Urothelium cell line (cell line): ENCODE data around the gene OXER1.
"Not testable (repeated sequence)": the region's sequence is repeated elsewhere in the genome, so short reads cannot be mapped to it uniquely, and the experiment has no call there.

Experiments used
- DNase-seq: peaks from one replicate; pipeline ENCODE4 v3.0.0; 2011; ENCODE audit warnings: low spot score, mixed read lengths
- FAIRE-seq: peaks from 2 replicates; lab custom pipeline; 2011; peaks lifted over from hg19 to GRCh38; lab: Jason Lieb, UNC

Gene OXER1

DNA sequence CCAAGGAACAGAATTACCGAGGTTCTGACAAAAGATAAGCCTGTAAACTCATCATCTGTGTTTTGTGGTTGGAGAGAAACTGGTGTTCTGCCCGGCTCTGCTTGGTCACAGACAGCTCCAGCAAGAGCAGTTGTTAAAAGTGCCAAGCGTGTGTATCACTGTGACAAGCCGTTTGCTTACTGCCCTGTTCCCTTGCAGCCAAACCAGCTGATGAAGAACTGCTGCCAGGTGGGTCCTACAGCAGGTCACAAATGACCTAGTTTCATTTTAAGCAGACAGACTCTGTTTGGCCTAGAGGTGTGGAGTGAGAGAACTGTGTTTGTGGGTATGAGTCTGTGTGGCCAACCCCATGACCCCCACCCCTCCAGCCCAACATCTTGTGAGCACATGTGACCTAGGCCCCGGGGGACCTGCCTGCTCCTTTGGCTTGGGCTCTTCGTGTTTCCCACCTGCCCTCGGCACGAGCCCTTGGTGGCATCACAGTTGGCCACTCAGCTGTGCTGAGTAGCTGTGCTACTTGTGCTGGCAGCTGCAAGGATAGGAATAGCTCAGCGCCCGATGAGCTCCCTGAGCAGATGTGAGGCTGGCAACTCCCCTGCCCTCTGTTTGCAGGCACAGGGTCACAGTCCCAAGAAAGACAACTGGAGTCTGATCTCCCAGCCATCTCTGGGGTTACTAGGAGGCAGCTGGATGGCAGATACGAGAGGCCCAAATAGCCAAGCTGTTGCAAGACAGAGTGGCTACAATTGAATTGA, 9.7 kb downstream of the OXER1 start:
- FAIRE-seq (peak; percentile 78), DNase-seq (no peak)

DNA sequence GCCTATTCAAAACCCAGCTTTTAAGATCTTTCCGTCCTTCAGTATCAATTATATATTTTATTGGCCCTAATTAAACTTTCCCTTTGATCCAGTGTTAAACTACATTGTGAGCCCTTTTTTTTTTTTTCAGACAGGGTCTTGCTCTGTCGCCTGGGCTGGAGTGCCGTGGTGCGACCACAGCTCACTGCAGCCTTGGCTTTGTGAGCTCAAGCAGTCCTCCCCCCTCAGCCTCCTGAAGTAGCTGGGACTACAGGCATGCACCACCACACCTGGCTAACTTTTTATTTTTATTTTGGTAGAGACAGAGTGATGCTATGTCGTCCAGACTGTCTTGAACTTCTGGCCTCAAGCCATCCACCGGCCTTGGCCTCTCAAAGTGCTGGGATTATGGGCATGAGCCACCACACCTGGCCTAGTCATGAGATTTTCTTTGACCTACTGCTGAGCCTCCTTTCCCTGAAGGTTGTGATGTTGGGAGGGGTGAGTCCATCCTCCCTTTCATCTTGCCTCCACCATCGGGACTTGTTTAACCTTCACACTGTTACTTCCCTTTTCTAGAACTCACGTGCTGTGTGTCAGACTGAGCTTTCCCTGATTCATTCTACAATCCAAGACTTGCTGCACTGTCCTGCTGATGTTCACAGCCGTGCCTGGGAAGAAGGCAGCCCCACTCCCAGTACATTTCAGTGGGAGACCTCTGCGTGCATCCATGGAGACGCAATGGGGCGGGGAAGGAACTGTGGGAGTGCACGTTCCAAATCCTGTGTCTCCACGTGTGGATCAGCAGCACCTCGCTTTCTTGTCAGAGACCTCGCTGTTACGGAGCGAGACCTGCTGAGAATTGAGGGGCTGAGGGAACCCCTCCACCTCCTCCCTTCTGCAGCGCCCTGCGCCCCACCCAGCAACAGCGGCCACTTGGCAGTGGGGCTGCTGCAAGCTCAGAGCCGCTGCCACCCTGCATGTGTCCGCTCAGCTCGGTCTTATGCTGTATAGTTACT, 10.8 kb downstream of the OXER1 start:
- no peak for FAIRE-seq
- no peak for DNase-seq

DNA sequence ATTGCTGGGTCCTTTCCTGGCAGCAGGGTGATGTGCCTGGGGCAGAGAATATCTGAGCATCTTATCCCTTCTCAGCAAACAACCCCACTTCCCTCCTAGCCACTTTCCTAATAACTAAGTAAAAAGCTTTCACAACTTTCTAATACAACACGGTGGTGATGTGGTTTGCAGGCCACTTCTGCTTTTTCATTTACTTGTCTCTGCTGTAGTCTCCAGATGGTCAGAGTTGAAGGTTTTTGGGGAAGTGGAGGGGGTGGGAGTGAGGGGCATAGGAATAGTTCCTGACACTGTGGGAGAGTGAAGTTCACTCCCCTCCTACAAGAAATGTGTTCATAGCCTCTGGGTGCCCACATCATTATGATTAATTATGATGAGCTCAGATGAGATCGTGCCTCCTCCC, 11.6 kb downstream of the OXER1 start:
- no peak for FAIRE-seq

DNA sequence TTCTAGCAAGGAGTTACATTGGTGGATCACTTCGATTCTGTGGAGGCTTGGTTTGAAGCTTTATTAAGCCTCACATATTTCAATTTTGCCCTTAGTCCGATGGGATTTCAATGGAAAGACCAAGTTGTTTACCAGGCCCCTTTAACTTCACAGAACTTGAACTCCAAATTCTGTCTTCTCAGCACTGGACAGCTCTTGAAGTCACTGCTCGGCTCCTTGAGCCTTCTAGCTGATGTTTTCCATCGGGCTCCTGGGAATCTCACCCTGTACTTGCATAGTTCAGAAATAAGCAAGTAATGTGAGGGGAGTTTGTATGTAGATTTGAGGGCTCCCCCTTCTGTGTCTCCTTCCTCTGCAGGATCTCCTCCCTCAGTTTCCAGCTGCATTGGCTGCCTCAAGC, 15.1 kb downstream of the OXER1 start:
- DNase-seq = no peak
- FAIRE-seq = no peak

More for the DNA sequence above, 11.6 kb downstream of the OXER1 start:
- DNase-seq = no peak

DNA sequence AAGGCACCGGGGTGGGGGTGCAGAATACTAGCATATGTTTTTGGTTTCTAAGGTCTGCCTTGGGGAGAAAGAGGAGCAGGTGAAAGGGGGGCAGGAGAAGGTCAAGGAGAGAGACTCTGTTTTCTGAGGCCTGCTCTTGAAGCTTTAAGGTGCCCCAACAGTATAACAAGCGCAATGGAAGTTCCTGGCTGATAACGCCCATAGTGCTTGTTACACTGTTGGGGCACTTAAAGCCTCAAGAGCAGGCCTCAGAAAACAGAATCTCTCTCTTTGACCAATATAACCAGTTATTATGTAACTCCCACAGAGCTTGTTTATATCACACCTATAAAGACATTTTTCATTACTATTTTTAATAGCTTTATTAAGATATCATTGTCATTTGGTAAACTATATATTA, 16.5 kb downstream of the OXER1 start:
- no peak for DNase-seq

DNA sequence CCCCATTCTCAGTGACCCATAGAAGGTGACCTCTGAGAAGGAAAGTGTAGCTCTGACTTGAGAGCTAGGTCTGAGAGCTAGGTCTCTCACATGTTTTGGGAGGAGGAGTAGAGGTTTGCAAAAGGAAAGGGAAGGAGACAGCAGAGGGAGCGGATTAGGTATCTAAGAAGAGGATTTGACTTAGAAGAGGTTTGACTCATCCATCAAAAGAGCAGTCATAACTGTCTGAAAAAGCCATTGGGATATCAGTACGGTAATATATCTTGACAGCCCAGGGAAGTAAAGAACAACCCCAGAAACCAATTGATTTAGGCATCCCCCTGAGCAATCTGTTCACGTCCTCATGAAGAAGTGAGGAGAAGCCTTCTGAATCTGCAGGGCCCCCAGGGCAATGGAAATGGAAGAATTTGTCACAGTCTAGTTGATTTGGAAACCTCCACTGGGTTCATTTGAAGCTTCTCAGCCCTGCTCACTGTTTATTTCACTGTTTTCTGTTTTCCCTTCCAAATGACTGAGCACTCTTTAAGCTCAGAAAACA, 19.3 kb downstream of the OXER1 start:
- no peak for DNase-seq
- no peak for FAIRE-seq

More for the DNA sequence above, 16.5 kb downstream of the OXER1 start:
- FAIRE-seq = no peak

DNA sequence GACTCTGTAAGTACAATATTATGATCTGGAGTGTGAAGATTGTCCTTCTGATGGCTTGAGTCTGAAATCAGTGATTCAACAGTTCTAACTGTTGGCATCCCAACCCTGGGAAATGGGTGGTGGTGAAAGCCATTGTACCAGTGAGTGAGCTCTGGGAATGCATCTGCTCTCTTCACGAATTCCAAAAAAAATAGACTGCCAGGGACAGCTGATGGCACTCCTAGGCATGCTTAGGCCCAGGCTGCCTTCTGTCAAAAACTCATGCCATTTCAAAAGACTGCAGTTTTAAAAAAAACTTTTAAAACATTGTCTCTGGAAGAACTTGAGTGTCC, 20.3 kb downstream of the OXER1 start:
- no peak for FAIRE-seq
- DNase-seq = no peak

DNA sequence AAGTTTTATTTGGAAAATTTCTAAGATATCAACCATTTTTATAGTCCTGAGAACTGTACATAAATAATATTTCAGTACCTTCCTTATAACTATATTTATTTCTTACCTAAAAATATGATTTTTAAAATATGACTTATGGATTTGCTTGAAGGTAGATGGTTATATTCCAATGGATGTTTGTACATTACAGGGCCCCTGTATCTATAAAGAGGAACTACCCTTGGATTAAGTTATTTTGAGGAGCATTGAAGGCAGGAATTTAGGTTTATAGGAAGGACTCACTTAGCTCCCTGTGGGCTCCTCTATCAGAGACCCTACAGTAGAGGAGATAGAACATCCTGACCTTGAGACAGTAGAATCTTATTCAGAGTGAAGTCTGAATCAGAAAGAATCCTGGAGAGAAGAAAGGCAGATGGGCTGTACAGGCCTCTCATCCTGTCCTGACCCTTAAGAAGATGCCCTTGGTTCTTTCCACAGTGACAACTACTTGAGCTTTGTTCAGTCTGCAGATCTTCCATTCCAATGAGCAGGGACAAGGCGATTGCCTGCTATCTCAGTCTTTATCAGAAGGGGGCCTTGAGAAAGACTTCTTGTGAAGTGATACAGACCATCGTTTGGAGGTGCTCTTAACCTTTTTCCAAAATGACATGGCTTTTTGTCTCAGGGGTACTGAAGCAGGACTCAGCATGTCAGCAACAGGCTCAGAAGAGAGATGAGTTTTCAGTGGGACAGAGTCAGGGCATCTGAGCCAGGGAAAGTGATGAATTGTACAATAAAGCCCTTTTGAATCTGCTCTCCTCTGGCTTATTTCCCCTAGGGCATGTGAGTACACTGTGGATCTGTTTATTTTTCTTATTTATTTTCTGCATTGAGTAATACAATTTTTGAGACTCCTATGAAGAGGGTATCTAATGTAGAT, 20.9 kb downstream of the OXER1 start:
- FAIRE-seq (no peak), DNase-seq (no peak)

DNA sequence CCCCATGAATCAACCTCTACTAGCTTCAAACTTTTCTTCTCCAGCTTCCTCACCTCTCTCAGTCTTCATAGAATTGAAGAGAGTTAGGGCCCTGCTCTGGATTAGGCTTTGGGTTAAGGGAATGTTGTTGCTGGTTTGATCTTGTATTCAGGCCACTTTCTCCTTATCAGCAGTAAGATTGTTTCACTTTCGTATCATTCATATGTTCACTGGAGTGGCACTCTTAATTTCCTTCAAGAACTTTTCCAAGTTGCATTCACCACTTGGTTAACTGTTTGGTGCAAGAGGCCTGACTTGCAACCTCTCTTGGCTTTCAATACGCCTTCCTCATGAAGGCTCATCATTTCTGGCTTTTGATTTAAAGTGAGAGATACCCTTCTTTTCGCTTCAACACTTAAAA, 22.8 kb downstream of the OXER1 start:
- no peak for DNase-seq

DNA sequence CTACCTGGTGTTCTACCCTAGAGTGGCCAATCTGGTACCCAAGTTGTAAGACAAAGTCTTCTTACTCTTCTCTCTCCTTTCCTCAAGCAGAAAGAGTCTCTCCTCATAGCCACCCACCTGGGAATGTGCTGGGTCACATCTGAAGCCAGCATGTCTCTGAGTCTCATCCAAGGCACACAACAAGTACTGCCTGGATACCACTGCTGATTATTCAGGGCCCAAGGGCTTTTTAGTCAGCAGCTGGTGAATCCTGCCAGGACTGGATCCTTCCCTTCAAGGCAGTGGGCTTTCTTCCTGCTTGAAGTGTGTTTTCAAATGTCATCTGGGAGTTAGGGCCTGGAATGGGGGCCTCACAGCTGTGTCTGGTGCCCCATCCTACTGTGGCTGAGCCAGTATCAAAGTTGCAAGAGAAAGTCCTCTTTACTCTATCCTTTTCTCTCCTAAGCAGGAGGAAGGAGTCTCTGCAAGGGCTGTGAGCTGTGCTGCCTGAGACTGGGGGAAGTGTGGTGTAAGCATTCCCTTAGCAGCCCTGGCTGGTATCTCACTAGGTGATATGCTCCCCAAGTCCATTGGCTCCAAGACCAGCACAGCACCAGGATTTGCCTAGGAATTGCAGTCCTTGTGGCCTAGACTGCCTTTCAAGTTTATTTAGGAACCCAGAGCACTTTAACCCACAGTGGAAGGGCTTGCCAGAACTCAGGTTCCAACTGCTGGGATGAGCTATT, 27.2 kb downstream of the OXER1 start:
- no peak for FAIRE-seq
- DNase-seq = no peak

More for the DNA sequence above, 22.8 kb downstream of the OXER1 start:
- FAIRE-seq = no peak

DNA sequence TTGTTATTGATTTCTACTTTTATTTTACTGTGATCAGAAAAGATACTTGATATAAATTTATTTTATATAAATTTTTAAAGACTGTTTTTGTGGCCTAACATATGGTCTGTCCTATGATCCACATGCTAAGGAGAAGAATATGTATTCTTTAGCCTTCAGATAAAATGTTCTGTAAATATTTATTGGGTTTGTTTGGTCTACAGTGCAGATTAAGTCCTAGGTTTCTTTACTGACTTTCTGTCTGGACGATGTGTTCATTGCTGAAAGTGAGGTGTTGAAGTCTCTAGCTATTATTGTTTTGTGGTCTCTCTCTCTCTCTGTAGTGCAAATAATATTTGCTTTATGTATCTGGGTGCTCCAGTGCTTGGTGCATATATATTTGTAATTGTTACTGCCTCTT, 30.1 kb downstream of the OXER1 start:
- DNase-seq = no peak
- FAIRE-seq = no peak

DNA sequence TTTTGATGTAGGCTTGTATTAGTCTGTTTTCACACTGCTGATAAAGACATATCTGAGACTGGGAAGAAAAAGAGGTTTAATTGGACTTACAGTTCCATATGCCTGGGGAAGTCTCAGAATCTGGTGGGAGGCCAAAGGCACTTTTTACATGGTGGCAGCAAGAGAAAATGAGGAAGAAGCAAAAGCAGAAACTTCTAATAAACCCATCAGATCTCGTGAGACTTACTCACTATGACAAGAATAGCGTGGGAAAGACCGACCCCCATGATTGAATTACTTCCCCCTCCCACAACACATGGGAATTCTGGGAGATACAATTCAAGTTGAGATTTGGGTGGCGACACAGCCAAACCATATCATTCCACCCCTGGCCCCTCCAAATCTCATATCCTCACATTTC, 32.6 kb downstream of the OXER1 start:
- FAIRE-seq = not testable (repeated sequence)

DNA sequence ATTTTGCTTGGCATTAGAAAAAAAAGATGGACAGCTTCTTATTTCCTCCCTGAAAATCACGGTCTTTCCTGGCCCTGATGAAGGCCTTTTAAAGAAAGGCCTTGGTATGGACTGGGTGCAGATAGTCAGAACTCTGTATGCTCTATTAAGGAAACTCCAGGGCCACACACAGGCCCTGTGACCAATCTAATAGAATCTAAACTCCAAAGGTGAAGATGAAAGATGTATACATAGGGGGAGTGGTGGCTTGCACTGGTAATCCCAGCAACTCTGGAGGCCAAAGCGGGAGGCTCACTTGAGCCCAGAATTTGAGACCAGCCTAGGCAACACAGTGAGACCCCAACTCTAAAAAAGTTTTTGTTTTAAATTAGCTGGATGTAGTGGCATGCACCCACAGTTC, 37.3 kb downstream of the OXER1 start:
- DNase-seq = no peak
- no peak for FAIRE-seq

More for the DNA sequence above, 32.6 kb downstream of the OXER1 start:
- not testable (repeated sequence) for DNase-seq

DNA sequence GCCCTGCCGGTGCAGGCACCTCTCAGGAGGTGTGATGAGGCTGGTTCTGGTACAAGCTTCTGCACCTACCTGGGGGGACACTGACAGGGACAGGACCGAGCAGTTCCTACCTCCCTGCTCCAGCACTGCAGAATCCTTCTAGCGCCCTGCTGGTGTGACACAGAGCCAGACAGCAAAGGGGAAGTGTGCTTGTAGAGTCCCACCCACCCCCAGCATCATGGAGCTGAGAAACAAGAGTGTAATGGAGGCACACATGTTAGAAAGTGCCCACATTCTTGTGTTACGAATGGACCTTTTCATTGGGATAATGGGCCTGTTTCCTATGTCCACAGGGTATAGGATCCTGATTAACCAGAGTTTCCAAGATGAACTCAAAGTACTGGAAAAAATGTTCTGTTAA, 38.3 kb downstream of the OXER1 start:
- DNase-seq (no peak), FAIRE-seq (no peak)

DNA sequence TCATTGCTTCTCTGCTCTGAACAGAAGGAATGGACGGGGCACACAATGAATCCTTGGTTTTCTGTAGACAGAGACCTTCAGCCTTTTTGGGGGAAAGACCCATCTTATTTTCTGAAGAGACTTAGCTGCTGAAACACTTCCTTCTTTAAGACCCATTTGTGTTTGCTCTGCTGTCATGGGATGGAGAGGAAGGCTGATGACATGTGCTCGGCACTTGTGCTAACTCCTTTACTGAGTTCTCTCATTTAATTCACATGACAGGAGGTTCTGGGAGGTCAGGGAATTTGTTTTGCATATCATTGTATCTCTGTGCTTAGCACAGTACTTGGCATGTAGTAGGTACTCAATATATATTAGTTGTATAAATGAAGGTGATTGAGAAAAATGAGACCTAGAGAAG, 39.0 kb downstream of the OXER1 start:
- FAIRE-seq = no peak
- DNase-seq = no peak

DNA sequence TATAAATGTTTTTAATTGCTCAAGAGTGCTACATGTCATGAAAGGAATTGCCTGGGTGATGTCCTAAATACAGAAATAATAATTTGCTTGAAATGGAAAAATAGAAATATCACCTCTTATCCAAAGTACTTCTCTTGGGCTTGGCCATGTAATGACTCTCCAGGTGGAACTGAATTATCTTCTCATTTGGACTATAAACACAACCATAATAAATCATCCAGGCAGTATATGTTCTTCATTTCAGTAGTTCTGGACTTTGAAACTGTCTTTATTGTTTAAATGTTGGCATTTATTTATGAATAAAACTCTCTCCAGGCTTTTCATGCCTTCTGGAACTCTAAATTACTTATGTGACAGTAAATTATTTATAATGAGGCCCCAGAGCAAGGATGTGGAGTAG, 40.5 kb downstream of the OXER1 start:
- FAIRE-seq (no peak), DNase-seq (no peak)

DNA sequence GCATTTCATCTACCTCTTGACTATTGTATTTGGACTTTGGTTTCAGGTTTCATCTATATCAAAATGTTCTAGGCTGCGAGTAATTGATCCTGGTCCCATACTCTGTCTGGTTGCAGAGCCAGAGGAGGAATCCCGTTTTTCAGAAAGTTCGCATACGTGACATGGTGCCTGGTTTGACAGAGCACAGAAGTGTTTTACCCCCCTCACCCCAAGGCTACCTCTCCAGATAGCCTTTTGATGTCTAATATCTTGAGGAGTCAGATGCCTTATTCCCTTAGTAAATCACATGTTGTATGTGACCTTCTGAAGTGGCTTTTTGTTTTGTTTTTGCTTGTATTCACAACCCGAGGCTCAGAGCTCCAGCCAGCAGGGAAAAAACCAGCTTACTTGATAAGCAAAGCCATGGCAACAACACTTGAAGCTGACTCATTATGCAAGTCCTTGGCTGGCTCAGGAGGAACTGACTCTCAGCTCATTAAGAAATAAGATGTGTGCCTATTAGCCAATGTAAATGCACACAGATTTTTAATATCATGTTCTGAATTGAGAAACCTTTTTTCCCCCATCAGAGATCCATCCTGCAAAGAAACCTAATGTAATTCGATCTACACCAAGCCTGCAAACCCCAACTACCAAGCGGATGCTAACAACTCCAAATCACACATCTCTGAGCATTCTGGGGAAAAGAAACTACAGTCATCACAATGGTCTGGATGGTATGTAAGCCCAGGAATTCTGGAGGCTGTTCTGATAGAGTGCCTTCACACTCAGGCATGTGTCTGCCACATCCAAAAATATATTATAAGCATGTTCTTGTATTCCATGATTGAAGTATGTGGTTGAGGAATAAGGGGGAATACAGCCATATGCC, 41.4 kb downstream of the OXER1 start:
- no peak for FAIRE-seq
- DNase-seq = no peak

DNA sequence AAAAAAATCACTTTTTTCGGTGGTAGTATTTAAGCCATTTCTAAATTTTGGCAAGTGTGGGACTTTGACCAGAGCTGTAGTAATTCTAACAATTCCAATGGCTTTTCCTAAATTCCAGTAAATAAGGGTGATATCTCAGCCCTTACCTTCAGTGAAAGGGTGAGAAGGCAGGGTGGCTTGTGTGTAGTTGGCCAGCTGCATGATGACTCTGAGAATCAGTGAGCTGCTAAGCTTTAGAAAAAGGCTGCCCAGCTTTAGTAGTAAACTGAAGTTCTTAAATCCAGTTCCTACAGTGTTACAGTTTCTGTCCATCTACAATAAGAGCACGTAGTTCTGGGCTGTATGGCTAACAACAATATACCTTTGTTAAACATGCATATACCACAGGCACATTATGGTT, 42.0 kb downstream of the OXER1 start:
- FAIRE-seq (no peak), DNase-seq (no peak)

DNA sequence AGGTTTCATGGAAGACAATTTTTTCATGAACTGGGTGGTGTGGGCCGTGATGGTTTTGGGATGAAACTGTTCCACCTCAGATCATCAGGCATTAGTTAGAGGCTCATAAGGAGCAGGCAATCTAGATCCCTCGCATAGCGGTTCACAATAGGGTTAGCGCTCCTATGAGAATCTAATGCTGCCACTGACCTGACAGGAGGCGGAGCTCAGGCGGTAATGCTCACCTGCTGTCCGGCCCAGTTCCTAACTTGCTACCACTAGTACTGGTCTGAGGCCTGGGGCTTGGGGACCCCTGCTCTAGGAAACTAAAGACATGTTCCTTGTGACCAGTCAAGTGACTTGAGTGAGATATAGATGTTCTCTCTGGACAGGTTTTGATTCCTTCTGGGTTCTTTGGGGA, 49.2 kb downstream of the OXER1 start:
- FAIRE-seq = no peak
- no peak for DNase-seq
